Measurements from ENCODE around the gene ADAMTS12.

DNA sequence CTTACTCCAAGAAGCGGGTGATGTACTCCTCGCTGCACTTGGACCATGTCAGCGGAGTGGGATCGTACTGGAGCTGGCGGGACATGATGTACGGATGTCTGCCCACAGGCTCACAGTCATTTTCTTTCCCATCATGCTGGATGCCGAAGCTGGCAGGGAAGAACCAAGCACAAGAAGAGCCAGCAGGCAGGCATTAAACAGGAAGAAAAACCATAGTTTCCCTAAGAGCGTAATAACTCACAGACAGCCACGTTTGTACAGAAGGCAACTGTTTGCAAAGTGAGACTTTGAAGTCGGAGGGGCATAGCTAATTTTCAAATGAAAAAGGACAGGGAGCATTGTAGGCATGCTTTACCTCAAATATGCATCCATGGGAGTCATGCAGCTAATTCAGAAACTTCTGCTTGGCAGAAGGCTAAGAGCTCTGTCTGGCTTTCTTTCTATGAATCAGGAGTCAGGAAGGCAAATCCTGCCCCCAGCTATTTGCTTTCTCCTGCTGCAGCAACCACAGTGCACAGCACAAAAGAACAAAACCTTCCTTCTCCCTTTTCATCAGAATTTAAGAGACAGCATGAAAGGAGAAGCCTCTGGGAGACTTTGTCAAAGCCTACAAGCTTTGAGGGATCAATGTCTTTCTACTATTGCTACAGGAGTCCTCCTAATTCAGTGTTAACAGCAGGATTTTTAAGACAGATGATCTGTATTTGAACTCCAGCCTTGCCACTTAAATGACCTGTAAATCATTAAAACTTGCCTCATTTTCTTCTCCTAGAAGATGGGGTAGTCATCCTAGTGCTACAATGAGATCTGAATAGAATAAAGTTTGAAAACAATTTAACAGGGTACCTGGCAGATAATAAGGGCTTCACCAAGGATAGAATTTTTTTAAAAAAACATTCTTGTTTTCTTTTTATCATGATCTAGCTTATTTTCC, 242.0 kb downstream of the ADAMTS12 start:
- no peak for TF ChIP-seq RAD21 (IDR thresholded peaks at IDR 0.05; ENCODE audit: insufficient read depth, low read depth, low read length)
- TF ChIP-seq, protein P1, sequence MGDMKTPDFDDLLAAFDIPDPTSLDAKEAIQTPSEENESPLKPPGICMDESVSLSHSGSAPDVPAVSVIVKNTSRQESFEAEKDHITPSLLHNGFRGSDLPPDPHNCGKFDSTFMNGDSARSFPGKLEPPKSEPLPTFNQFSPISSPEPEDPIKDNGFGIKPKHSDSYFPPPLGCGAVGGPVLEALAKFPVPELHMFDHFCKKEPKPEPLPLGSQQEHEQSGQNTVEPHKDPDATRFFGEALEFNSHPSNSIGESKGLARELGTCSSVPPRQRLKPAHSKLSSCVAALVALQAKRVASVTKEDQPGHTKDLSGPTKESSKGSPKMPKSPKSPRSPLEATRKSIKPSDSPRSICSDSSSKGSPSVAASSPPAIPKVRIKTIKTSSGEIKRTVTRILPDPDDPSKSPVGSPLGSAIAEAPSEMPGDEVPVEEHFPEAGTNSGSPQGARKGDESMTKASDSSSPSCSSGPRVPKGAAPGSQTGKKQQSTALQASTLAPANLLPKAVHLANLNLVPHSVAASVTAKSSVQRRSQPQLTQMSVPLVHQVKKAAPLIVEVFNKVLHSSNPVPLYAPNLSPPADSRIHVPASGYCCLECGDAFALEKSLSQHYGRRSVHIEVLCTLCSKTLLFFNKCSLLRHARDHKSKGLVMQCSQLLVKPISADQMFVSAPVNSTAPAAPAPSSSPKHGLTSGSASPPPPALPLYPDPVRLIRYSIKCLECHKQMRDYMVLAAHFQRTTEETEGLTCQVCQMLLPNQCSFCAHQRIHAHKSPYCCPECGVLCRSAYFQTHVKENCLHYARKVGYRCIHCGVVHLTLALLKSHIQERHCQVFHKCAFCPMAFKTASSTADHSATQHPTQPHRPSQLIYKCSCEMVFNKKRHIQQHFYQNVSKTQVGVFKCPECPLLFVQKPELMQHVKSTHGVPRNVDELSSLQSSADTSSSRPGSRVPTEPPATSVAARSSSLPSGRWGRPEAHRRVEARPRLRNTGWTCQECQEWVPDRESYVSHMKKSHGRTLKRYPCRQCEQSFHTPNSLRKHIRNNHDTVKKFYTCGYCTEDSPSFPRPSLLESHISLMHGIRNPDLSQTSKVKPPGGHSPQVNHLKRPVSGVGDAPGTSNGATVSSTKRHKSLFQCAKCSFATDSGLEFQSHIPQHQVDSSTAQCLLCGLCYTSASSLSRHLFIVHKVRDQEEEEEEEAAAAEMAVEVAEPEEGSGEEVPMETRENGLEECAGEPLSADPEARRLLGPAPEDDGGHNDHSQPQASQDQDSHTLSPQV (IDR thresholded peaks at IDR 0.05), result no peak
- TF ChIP-seq, protein P2, sequence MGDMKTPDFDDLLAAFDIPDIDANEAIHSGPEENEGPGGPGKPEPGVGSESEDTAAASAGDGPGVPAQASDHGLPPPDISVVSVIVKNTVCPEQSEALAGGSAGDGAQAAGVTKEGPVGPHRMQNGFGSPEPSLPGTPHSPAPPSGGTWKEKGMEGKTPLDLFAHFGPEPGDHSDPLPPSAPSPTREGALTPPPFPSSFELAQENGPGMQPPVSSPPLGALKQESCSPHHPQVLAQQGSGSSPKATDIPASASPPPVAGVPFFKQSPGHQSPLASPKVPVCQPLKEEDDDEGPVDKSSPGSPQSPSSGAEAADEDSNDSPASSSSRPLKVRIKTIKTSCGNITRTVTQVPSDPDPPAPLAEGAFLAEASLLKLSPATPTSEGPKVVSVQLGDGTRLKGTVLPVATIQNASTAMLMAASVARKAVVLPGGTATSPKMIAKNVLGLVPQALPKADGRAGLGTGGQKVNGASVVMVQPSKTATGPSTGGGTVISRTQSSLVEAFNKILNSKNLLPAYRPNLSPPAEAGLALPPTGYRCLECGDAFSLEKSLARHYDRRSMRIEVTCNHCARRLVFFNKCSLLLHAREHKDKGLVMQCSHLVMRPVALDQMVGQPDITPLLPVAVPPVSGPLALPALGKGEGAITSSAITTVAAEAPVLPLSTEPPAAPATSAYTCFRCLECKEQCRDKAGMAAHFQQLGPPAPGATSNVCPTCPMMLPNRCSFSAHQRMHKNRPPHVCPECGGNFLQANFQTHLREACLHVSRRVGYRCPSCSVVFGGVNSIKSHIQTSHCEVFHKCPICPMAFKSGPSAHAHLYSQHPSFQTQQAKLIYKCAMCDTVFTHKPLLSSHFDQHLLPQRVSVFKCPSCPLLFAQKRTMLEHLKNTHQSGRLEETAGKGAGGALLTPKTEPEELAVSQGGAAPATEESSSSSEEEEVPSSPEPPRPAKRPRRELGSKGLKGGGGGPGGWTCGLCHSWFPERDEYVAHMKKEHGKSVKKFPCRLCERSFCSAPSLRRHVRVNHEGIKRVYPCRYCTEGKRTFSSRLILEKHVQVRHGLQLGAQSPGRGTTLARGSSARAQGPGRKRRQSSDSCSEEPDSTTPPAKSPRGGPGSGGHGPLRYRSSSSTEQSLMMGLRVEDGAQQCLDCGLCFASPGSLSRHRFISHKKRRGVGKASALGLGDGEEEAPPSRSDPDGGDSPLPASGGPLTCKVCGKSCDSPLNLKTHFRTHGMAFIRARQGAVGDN (IDR thresholded peaks at IDR 0.05), result no peak
